SK-N-MC (cell line): ENCODE measurements around the gene HDLBP.

Source experiments
- DNase-seq: peaks from one replicate; pipeline ENCODE4 v3.0.0-alpha.2; 2011; ENCODE audit warnings: low read depth, low spot score
- H3K27ac ChIP-seq: fragments of 200-600 bp; sonication (generic); 2 replicates; pipeline ENCODE4 v1.5.1; 2016; ENCODE audit warnings: mixed run types
- H3K36me3 ChIP-seq: fragments of 200-600 bp; sonication (generic); 2 replicates; pipeline ENCODE4 v1.6.1; 2017; ENCODE audit warnings: antibody characterized with exemption, low read length, mixed read lengths; ENCODE audit not compliant: insufficient read depth
- H3K4me3 ChIP-seq: fragments of 200-600 bp; sonication (generic); 2 replicates; pipeline ENCODE4 v1.5.1; 2016
- H3K9ac ChIP-seq: fragments of 200-600 bp; sonication (generic); 2 replicates; pipeline ENCODE4 v1.8.0; 2017; ENCODE audit warnings: mixed run types, mixed read lengths; ENCODE audit not compliant: insufficient read length
- H3K9me3 ChIP-seq: fragments of 200-600 bp; sonication (generic); 2 replicates; pipeline ENCODE4 v1.6.1; 2017; ENCODE audit warnings: low read depth, mild to moderate bottlenecking, antibody characterized with exemption, low read length, moderate library complexity, mixed read lengths
- EZH2 ChIP-seq: fragments of 200-600 bp; sonication (generic); IDR thresholded peaks from one replicate; pipeline ENCODE4 v1.6.1; 2017; ENCODE audit warnings: antibody characterized with exemption
- FOXP2 ChIP-seq: optimal IDR thresholded peaks from 2 replicates; pipeline ENCODE3; 2011; ENCODE audit warnings: mild to moderate bottlenecking, moderate library complexity; ENCODE audit not compliant: insufficient read depth; ENCODE audit errors: extremely low read length, control extremely low read depth
- POLR2AphosphoS5 ChIP-seq: IDR thresholded peaks from 2 replicates; pipeline ENCODE4 v1.6.1; 2012; ENCODE audit warnings: mild to moderate bottlenecking, low read depth, low read length, borderline replicate concordance

The HDLBP gene

DNA sequence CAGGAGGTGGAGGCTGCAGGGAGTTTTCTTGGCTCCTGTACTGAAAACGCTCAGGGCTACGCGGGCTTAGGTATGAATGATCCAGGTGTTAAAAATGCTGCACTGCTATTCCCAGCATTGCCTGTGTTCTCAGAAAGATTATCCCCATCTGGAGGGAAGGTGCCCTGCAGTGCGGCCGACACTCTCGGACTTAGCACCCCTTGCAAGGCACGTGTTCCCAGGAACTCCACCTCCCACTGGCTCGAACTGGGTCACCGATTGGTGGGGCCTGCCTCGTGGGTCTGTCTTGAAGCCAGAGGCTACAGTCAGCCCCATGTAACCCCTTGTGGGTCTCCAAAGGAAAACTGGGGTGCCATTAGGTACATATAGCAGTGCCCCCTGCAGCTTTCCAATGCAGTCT is 101.3 kb downstream of the HDLBP start:
- TF ChIP-seq FOXP2 (no peak), POLR2AphosphoS5 (no peak), EZH2 (no peak)
- Histone ChIP-seq H3K9me3 (no peaks in the 10 kb centered on the region), H3K36me3 (no peaks in the 10 kb centered on the region), H3K4me3 (no peak overlapping the region), H3K27ac (no peak overlapping the region), H3K9ac (no peak overlapping the region)
- DNase-seq, result no peak

DNA sequence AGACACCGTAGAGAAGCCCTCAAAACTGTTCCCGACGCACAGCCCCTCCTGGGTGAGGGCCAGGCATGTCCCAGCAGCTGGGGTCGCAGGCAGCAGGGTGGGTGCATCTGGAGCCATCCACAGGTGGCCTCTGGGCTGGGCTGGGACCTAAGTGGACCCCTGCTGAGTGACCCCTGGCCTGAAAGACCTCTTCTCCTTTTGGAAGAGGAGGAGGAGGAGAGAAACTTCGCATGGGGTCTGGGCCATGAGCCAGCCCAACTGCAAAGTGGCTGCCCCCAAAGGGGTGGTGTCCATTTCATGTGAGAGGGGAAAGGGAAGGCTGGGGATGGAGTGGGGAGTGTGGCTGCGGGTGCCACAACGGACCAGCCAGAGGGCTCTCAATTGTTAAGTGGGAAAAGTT is 101.9 kb downstream of the HDLBP start:
- no peak for DNase-seq
- H3K4me3 ChIP-seq, result no peak overlapping the region
- no peaks in the 10 kb centered on the region for H3K9me3 ChIP-seq
- TF ChIP-seq FOXP2 (no peak), EZH2 (no peak), POLR2AphosphoS5 (no peak)
- H3K27ac ChIP-seq, result no peak overlapping the region
- no peak overlapping the region for H3K9ac ChIP-seq
- no peaks in the 10 kb centered on the region for H3K36me3 ChIP-seq

DNA sequence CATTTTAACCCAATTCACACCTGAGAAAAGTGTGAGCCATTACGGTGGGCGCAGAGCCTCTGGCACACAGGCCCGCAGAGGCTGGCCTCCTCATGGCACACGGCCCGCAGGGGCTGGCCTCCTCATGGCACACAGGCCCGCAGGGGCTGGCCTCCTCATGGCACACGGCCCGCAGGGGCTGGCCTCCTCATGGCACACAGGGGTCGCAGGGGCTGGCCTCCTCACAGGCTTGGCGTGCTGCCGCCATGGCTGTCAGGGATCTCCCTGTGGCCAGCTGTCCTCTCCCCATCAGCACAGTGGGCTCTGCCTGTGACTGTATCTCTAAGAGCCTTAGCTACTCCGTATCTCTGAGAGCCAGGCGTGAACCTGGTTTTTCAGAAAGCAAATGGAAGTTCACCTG is 102.4 kb downstream of the HDLBP start:
- no peak overlapping the region for H3K9ac ChIP-seq
- no peak for DNase-seq
- no peaks in the 10 kb centered on the region for H3K36me3 ChIP-seq
- H3K27ac ChIP-seq, result no peak overlapping the region
- H3K4me3 ChIP-seq, result no peak overlapping the region
- H3K9me3 ChIP-seq, result no peaks in the 10 kb centered on the region
- TF ChIP-seq EZH2, result no peak
- TF ChIP-seq FOXP2, result no peak
- TF ChIP-seq POLR2AphosphoS5, result no peak

DNA sequence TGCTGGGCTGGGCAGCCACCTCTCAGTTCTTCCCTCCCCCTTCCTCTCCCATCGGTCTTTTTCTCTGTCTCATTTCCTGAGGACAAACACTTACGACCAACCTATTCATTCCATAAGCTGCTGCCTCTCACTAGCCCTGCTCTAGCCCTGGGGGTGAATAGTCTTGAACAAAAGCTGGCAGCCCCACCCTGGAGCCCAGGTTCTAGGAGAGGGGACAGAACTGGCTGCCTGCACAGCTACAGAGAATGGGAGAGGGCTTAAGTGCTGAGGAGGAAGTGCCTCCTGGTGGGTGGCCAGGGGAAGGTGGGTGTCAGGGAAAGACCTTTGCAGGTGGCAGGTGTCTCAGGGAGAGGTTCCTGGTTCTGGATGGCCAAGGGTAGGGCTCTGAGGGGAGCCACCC is 104.2 kb downstream of the HDLBP start:
- Histone ChIP-seq H3K4me3 (no peak overlapping the region), H3K9me3 (no peaks in the 10 kb centered on the region), H3K36me3 (no peaks in the 10 kb centered on the region), H3K9ac (no peak overlapping the region), H3K27ac (no peak overlapping the region)
- TF ChIP-seq POLR2AphosphoS5, result no peak
- TF ChIP-seq EZH2, result no peak
- no peak for DNase-seq

DNA sequence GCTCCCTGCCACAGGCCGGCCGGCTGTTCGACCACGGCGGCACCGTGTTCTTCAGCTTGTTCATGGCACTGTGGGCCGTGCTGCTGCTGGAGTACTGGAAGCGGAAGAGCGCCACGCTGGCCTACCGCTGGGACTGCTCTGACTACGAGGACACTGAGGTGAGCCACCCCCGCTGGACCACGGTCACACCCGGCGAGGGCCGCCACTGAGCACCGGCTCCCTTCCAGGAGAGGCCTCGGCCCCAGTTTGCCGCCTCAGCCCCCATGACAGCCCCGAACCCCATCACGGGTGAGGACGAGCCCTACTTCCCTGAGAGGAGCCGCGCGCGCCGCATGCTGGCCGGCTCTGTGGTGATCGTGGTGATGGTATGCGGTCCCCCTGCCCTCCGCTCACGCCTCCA is 106.2 kb downstream of the HDLBP start:
- TF ChIP-seq POLR2AphosphoS5 (no peak), EZH2 (no peak), FOXP2 (no peak)
- H3K27ac ChIP-seq, result no peak overlapping the region
- no peak overlapping the region for H3K4me3 ChIP-seq
- no peaks in the 10 kb centered on the region for H3K36me3 ChIP-seq
- H3K9ac ChIP-seq, result no peak overlapping the region
- DNase-seq, result no peak
- H3K9me3 ChIP-seq, result no peaks in the 10 kb centered on the region

DNA sequence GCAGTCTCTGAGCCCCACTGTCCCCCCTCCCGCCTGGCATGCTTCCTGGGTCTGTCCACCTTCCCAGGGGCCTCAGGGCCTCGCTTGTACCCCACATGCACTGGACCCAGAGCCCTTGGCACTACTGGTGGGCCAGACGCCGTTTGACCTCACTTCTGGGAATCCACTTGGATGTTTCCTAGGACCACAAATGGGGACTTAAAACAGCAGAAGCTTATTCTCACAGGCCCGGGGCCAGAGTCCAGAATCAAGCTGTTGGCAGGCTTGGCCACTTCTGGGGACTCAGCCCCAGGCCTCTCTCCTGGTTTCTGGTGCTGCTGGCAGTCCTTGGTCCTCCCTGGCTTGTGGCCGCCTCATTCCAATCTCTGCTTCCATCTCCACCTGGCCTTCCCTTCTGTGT is 107.4 kb downstream of the HDLBP start:
- Histone ChIP-seq H3K4me3 (no peak overlapping the region), H3K36me3 (no peaks in the 10 kb centered on the region), H3K27ac (no peak overlapping the region), H3K9ac (no peak overlapping the region), H3K9me3 (no peaks in the 10 kb centered on the region)
- no peak for DNase-seq
- no peak for TF ChIP-seq EZH2
- no peak for TF ChIP-seq POLR2AphosphoS5
- no peak for TF ChIP-seq FOXP2

DNA sequence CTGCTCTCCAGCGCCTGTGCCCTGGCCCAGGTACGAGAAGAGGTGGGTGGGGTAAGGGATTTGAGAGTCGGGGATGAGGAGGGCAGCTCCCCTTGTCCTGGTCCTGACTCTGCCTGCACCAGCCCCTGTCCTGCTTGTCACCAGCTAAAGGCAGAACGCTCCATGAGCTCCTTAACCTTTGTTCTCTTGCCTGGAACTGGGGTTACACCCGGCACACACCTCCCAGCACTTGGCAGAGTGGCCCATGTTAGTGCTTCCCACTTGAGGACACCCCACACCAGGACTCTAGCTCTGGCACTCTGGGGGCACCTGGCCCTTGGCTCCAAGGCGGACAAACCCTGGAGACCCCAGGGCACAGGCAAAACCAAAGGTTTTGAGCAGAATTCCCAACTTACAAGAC is 107.8 kb downstream of the HDLBP start:
- H3K27ac ChIP-seq, result no peak overlapping the region
- no peaks in the 10 kb centered on the region for H3K36me3 ChIP-seq
- no peak overlapping the region for H3K9ac ChIP-seq
- TF ChIP-seq FOXP2 (no peak), EZH2 (no peak), POLR2AphosphoS5 (no peak)
- no peak overlapping the region for H3K4me3 ChIP-seq
- no peak for DNase-seq
- no peaks in the 10 kb centered on the region for H3K9me3 ChIP-seq

DNA sequence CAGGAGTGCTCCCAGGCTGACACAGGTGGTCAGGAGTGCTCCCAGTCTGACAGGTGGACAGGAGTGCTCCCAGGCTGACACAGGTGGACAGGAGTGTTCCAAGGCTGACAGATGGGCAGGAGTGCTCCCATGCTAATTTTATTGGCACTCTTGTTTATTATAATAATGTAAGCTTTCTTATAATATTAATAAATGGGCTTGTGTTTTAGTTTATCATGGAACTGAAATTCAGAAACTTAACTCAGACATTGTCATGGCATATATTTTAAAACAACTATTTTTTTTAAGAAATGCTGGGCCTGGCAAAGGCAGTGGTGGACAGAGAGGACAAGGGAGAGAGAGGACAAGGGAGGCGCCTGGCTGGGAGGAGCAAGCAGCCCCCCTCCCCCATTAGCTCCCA is 108.3 kb downstream of the HDLBP start:
- no peak overlapping the region for H3K27ac ChIP-seq
- TF ChIP-seq POLR2AphosphoS5, result no peak
- no peak for TF ChIP-seq FOXP2
- TF ChIP-seq EZH2, result no peak
- no peaks in the 10 kb centered on the region for H3K9me3 ChIP-seq
- no peaks in the 10 kb centered on the region for H3K36me3 ChIP-seq
- no peak overlapping the region for H3K4me3 ChIP-seq
- no peak for DNase-seq
- no peak overlapping the region for H3K9ac ChIP-seq

DNA sequence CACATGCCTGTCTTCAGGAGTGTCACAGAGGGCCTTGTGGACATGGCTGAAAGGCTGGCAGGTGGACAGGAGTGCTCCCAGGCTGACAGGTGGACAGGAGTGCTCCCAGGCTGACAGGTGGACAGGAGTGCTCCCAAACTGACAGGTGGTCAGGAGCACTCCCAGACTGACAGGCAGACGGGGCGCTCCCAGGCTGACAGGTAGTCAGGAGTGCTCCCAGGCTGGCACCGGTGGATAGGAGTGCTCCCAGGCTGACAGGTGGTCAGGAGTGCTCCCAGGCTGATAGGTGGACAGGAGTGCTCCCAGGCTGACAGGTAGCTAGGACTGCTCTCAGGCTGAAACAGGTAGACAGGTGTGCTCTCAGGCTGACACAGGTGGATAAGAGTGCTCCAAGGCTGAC is 110.4 kb downstream of the HDLBP start:
- TF ChIP-seq EZH2 (no peak), FOXP2 (no peak), POLR2AphosphoS5 (no peak)
- Histone ChIP-seq H3K36me3 (no peaks in the 10 kb centered on the region), H3K9me3 (no peaks in the 10 kb centered on the region), H3K27ac (no peak overlapping the region), H3K9ac (no peak overlapping the region), H3K4me3 (no peak overlapping the region)
- DNase-seq, result no peak

DNA sequence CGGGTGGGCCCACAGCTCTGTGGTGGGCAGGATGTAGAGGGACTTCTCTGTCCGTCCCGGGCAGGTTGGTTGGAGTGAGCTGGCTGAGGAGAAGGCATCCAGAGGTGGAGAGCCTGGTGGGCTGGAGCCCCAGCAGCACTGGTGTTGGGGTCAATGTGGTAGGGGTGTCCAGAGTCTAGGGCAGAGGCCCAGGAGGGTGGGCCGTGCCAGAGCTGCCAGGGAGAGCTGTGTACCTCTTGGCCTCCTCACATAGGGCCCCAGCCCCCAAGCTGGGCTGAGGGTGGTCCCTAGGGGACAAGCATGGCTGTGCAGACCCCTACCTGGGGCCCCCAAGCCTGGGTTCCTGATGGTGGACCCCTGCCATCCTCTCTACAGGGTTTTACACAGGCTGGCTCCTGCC is 111.0 kb downstream of the HDLBP start:
- TF ChIP-seq EZH2 (no peak), FOXP2 (no peak), POLR2AphosphoS5 (no peak)
- Histone ChIP-seq H3K9me3 (no peaks in the 10 kb centered on the region), H3K4me3 (no peak overlapping the region), H3K9ac (no peak overlapping the region), H3K27ac (no peak overlapping the region), H3K36me3 (no peaks in the 10 kb centered on the region)
- no peak for DNase-seq
